Left hindlimb (tissue), 1 donor: Measurements from ENCODE around the gene SAE1.
"Not testable (repeated sequence)": the region's sequence is repeated elsewhere in the genome, so short reads cannot be mapped to it uniquely, and the experiment has no call there.

Experiments
- DNase-seq: peaks from one replicate; pipeline ENCODE4 v3.0.0-alpha.2; 2018

The SAE1 gene

DNA sequence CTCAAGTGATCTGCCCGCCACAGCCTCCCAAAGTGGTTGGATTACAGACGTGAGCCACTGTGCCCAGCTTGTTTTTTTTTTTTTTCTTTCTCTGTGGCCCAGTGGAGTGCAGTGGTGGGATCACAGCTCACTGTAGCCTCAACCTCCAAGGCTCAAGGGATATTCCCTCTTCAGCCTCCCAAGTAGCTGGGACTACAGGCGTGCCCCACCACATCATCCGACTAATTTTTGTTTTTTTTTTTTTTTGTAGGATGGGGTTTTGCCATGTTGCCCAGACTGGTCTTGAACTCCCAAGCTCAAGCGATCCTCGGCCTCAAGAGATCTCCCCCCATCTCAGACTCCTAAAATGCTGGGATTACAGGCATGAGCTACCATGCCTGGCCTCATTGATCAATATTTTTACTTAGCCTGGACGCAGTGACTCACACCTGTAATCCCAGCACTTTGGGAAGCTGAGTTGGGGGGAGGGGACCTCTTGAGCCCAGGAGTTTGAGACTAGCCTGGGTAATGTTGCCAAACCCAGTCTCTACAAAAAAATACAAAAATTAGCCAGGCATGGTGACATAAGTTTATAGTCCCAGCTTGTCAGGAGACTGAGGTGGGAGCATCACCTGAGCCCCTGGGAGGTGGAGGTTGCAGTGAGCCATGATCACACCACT, 1.7 kb downstream of the SAE1 start:
- no peak for DNase-seq

GRCh38 chr19:47133021-47133471, 2.4 kb downstream of the SAE1 start:
- no peak for DNase-seq

DNA sequence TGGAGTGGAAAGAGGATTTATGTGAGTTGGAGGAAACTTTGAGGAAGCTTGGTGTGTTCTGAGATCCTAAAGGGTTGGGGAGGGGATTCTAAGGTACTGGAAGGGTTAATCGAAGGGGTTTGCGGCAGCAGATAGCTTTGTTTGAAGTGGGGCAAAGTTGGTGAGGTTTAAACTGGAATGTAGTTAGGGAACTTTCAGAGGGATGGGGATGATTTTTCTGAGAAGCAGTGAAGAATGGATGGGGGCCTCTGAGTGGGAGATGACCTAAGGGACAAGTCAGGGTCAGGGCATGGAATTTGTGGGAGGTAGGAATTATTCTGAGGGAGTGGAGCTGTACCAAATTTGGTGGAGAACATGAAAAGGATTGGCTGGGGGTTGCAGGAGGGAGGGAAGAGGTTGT, 3.9 kb downstream of the SAE1 start:
- DNase-seq: no peak

DNA sequence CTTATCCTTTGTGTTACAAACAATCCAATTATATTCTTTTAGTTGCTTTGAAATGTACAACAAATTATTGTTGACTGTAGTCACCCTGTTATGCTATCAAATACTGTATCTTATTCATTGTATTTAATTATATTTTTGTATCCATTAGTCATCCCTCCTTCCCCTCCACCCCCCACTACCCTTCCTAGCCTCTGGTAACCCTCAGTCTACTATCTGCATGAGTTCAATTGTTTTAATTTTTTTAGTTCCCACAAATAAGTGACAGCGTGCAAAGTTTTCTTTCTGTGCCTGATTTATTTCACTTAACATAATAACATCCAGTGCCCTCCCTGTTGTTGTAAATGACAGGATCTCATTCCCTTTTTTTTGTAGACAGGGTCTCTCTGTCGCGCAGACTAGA, 4.5 kb downstream of the SAE1 start:
- DNase-seq: no peak

DNA sequence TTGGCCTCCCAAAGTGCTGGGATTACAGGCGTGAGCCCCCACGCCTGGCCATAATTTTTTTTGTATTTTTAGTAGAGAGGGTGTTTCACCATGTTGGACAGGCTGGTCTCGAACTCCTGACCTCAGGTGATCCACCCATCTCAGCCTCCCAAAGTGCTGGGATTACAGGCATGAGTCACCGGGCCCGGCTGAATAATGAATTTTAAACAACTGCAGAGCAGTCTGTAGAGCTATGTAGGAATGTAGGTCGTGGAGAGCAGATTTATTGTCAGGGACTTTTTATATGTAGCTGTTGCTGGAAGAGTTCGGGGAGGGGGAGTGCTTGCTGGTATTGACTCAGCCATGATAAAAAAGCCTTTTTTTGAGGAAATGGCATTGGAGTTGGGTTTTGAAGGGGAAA, 10.6 kb downstream of the SAE1 start:
- DNase-seq: not testable (repeated sequence)

- no peak for DNase-seq
Observed at GRCh38 chr19:47141695-47142094, 11.1 kb downstream of the SAE1 start.

GRCh38 chr19:47142779-47143178, 12.1 kb downstream of the SAE1 start:
- DNase-seq: no peak

DNA sequence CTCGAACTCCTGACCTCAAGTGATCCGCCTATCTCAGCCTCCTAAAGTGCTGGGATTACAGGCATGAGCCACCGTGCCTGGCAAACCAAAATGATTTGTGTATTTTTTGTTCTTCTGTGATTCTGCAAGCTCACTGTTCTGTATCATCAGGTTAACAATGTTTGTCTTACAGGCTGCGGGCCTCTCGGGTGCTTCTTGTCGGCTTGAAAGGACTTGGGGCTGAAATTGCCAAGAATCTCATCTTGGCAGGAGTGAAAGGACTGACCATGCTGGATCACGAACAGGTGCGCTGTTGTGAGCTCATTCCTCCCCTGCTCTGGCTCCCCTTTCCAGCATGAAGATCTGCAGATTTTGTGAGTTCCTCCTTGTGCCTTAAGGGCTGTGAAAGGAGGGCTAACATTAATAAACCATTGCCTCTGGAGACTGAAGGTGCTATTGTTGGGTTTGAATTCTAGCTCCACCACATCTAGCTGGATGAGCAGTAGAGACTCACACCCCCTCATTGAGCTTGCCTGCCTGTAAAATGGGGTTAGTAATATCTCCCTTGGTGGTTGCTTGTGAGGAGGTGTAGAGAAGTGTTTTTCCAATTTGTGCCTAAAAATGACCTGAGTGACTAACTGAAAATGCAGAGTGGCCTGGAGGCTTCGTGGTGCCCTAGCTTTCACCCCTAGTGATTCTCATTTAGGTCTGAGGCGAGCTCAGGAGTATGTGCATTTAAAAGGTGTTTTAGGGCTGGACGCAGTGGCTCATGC, 12.9 kb downstream of the SAE1 start:
- no peak for DNase-seq

DNA sequence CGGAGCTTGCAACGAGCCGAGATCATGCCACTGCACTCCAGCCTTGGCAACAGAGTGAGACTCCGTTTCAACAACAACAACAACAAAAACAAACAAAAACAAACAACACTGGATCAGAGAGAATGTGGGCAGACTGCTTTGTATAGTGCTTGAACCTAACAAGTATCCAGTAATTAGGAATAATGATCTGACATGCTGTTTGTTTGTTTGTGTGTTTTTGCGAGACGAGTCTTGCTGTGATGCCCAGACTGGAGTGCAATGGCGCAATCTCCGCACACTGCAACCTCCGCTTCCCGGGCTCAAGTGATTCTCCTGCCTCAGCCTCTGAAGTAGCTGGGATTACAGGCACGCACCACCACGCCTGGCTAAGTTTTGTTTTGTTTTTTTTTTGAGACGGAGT, 14.0 kb downstream of the SAE1 start:
- no peak for DNase-seq

- no peak for DNase-seq
Observed at GRCh38 chr19:47145639-47146486, 15.2 kb downstream of the SAE1 start.

- DNase-seq: no peak
Observed at GRCh38 chr19:47146920-47147319, 16.3 kb downstream of the SAE1 start.

DNA sequence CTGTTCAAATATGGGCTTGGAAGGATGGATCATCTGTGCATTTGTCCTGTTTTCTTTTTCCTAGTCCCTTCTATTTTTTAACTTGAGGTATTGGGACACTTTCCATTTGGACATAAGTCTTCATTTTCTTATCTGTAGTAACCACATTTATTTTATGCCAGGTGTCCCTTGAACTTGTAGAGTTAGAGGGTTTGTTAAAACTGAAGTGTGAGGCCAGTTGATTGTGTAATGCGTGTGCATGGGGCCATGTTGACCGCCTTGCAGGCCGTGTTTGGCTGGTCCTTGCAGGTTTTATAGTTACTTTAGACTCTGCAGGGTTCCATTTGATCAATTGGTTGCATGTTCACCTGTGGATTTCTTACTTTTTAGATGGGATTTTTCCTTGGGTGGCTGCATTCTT, 21.0 kb downstream of the SAE1 start:
- no peak for DNase-seq

- no peak for DNase-seq
Observed at GRCh38 chr19:47152205-47152604, 21.6 kb downstream of the SAE1 start.

DNA sequence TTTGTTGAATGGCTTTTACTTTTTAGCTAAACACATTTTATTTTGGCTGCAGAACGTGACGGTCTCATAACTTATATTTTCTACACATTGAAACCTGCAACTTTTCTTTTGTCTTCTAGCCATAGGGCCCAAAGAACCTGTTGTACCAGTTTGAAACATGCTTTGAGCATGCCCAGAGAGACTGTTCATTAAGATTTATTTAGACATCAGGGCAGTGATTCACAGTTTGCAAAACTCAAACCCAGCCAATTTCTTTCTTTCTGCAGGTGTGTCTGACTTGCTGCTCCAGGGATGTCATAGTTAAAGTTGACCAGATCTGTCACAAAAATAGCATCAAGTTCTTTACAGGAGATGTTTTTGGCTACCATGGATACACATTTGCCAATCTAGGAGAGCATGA, 22.0 kb downstream of the SAE1 start:
- DNase-seq: no peak

DNA sequence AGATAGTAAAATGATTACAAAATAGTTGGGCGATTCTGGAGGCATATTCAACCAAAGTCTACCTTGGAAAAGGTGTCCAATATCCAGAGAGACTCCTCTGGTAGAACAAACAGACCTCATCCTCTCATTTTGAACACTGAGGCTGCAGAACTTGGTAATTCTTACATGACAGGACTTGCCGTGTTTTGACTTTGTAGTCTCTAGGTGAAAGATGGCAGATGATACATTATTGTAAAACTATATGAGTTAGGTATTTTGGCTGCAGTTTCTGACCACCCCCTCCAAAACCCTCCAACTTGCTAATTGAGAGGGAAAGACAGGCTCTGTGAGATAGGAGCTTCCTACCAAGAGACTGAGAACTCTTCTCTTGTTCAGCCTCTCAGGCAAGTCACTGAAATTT, 22.6 kb downstream of the SAE1 start:
- DNase-seq: no peak

GRCh38 chr19:47155148-47155547, 24.5 kb downstream of the SAE1 start:
- DNase-seq: no peak

DNA sequence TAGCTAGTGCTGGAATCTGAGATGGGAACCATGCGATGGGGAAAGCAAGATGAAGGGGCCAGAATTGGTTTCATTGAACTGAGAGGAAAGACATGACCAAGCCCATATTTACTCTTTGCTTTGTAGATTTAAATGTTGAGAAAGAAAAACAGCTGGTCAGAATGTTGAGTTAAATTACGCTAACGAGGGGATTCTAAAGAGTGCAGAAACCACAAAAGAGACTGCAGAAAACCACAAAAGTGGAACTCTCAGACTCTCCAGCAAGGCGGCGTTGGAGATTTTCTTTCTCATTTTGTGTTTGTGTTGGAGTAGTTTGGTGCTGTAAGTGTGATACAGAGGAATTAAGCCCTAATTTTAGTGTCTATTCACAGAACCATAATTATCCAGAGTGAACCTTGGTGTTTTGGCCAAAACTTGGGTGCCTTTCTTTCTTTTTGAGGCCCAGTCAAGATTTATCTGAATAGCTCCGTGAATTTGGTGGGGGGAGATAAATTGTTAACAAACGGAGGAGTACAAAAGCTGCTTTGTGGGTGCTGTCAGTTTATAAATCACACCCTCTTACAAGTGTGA, 26.3 kb downstream of the SAE1 start:
- no peak for DNase-seq

DNA sequence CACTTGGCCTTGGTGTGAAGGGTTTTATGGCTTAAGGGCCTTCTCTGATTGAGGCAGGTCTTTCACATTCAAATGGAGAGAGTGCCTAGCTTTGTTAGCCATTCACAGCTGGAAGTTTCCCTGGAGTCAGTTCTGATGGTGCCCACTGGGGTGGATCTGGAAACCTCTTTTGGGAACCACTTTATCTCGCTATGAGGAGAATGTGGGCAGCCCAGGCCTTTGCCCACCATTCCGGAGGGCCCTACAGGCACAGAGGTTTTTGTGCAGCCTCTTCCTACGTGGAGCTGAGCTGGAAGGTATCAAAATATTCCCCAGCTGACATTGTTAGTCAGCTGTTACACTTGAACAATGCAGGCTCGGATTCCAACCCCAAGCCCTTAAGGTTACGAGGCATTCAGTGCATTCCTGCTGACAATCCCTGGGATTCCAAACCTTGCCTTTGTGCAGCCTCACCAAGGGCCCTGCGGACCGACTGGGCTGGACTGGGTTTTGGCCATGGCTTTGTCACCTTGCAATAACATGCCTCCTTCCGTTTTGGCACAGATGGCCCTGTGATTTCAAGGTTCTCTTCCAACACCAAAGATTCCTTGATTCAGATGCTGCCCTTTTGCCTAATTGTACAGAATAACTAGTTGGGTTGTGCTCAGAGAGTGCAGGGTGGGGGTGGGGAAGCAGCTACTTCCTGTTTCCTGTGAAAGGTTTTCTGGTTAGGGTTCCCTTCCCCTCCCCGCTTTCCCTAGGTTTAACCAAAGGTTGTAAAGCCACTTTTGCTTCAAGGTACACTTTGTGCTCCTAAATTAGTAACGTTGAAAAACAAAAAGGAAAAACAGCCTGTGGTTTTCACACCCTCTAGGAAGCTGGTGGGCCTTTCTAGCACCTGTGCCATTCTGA, 27.0 kb downstream of the SAE1 start:
- peak; percentile 44 for DNase-seq

DNA sequence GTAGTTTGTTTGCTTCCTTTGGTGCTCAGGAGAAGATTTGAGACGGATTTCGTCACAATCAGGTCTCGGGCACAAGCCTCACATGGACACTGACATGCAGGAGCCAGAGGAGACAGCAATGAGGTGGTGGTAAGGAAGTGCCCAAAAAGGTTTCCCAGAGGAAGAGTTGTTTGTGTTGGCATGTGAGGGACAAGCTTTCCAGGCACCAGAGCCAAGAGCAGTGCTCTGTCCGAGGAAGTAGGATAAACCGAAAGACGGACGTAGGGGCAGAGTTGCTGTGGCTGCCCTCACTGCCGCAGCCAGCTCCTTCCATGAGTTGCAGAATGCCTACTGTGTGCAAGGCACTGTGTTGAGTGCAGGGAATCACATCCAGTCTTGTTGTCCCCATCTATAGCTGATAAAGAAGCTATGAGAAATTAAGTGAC, 27.7 kb downstream of the SAE1 start:
- DNase-seq: no peak

GRCh38 chr19:47158879-47159503, 28.4 kb downstream of the SAE1 start:
- DNase-seq: no peak

DNA sequence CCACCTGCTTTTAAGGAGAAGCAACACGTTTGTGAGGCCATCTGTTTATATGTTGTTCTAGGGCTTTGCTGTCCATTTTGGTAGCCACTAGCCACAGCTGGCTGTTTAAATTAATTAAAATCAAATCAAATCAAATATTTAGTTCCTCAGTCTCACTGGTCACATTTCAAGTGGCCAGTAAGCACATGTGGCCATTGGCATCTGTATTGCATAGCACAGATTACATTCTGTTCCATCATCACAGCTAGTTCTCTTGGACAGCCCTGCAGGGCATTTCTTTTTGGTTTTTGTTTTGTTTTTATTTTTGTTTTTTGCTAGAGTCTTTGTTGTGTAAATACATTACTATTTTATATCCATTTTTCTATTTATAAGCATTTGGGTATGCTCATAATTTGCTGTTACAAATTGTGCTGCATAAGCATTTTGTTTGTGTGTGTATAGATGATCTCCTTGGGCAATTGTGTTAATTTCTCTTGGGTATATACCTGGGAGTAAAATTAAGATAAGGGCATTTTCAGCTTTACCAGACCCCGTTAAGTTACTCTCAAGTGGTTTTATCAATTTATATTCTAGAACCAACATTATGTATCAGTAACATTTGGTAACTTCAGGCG, 31.3 kb downstream of the SAE1 start:
- DNase-seq: no peak
